H9 (cell line): Measurements from ENCODE around the gene EPHB3. TPM values are rescaled to one million over a fixed set of nuclear protein-coding genes. Genes with fewer than 3 reads are reported as not detected.

Experiments
- DNase-seq: peaks from one replicate; pipeline ENCODE4 v3.0.0-alpha.2; 2017
- H2AFZ ChIP-seq: one replicate; pipeline ENCODE4 v1.6.1; 2013; ENCODE audit warnings: mild to moderate bottlenecking, low read length, control low read depth, moderate library complexity
- H2AK5ac ChIP-seq: 2 replicates; pipeline ENCODE4 v1.6.1; 2013; ENCODE audit warnings: low read length, control low read depth, mixed read lengths; ENCODE audit not compliant: insufficient read length
- H2BK120ac ChIP-seq: one replicate; pipeline ENCODE4 v1.6.1; 2013; ENCODE audit warnings: low read depth, mild to moderate bottlenecking, low read length, control low read depth, inconsistent platforms; ENCODE audit not compliant: poor library complexity, severe bottlenecking
- H2BK12ac ChIP-seq: 2 replicates; pipeline ENCODE4 v1.6.1; 2013; ENCODE audit warnings: low read length, control low read depth, mixed read lengths, low read depth; ENCODE audit not compliant: insufficient read length
- H2BK15ac ChIP-seq: 2 replicates; pipeline ENCODE4 v1.6.1; 2013; ENCODE audit warnings: low read depth, low read length, control low read depth
- H2BK20ac ChIP-seq: one replicate; pipeline ENCODE4 v1.6.1; 2013; ENCODE audit warnings: low read depth, mild to moderate bottlenecking, low read length, control low read depth, inconsistent platforms; ENCODE audit not compliant: poor library complexity, severe bottlenecking
- H2BK5ac ChIP-seq: 2 replicates; pipeline ENCODE4 v1.6.1; 2013; ENCODE audit warnings: low read length, control low read depth, mixed read lengths; ENCODE audit not compliant: insufficient read length
- H3K14ac ChIP-seq: 2 replicates; pipeline ENCODE4 v1.6.1; 2013; ENCODE audit warnings: low read length, control low read depth; ENCODE audit not compliant: insufficient read depth
- H3K18ac ChIP-seq: 2 replicates; pipeline ENCODE4 v1.6.1; 2013; ENCODE audit warnings: low read depth, mild to moderate bottlenecking, mixed read lengths, low read length, control low read depth; ENCODE audit not compliant: insufficient read length
- H3K23ac ChIP-seq: 2 replicates; pipeline ENCODE4 v1.6.1; 2013; ENCODE audit warnings: low read length, control low read depth, mixed read lengths, low read depth; ENCODE audit not compliant: insufficient read length
- H3K23me2 ChIP-seq: 2 replicates; pipeline ENCODE4 v1.6.1; 2013; ENCODE audit warnings: low read depth, mild to moderate bottlenecking, mixed read lengths, low read length, control low read depth; ENCODE audit not compliant: insufficient read length, poor library complexity, severe bottlenecking
- H3K27ac ChIP-seq: 2 replicates; pipeline ENCODE4 v1.5.1; 2013; ENCODE audit warnings: low read length, control low read depth, mixed read lengths, low read depth; ENCODE audit not compliant: insufficient read length
- H3K27me3 ChIP-seq: 2 replicates; pipeline ENCODE4 v1.6.1; 2013; ENCODE audit warnings: low read length, control low read depth, inconsistent platforms; ENCODE audit not compliant: insufficient read depth
- H3K4ac ChIP-seq: 2 replicates; pipeline ENCODE4 v1.6.1; 2013; ENCODE audit warnings: low read depth, mild to moderate bottlenecking, control low read depth, inconsistent platforms, low read length, moderate library complexity
- H3K4me1 ChIP-seq: 2 replicates; pipeline ENCODE4 v1.6.1; 2013; ENCODE audit warnings: low read length, control low read depth, inconsistent platforms; ENCODE audit not compliant: insufficient read depth
- H3K4me2 ChIP-seq: 2 replicates; pipeline ENCODE4 v1.6.1; 2013; ENCODE audit warnings: low read length, control low read depth, mixed read lengths; ENCODE audit not compliant: insufficient read length, insufficient read depth
- H3K56ac ChIP-seq: 2 replicates; pipeline ENCODE4 v1.6.1; 2013; ENCODE audit warnings: low read depth, mild to moderate bottlenecking, mixed read lengths, low read length, control low read depth; ENCODE audit not compliant: insufficient read length
- H3K79me1 ChIP-seq: 2 replicates; pipeline ENCODE4 v1.6.1; 2013; ENCODE audit warnings: low read depth, mild to moderate bottlenecking, moderate library complexity, low read length, control low read depth, inconsistent platforms; ENCODE audit not compliant: insufficient read depth, poor library complexity, severe bottlenecking
- H3K79me2 ChIP-seq: 2 replicates; pipeline ENCODE4 v1.6.1; 2013; ENCODE audit warnings: low read length, control low read depth, inconsistent platforms; ENCODE audit not compliant: insufficient read depth
- H3K9ac ChIP-seq: 2 replicates; pipeline ENCODE4 v1.6.1; 2013; ENCODE audit warnings: low read length, control low read depth, mixed read lengths; ENCODE audit not compliant: insufficient read length; ENCODE audit errors: extremely low read depth
- H3K9me3 ChIP-seq: one replicate; pipeline ENCODE4 v1.6.1; 2013; ENCODE audit warnings: low read depth, low read length, inconsistent platforms; ENCODE audit not compliant: control insufficient read depth
- H3T11ph ChIP-seq: one replicate; pipeline ENCODE4 v1.6.1; 2013; ENCODE audit warnings: mild to moderate bottlenecking, low read length, control low read depth, inconsistent platforms
- H4K20me1 ChIP-seq: one replicate; pipeline ENCODE4 v1.6.1; 2013; ENCODE audit not compliant: control insufficient read depth, insufficient read length, insufficient read depth
- H4K5ac ChIP-seq: 2 replicates; pipeline ENCODE4 v1.6.1; 2013; ENCODE audit warnings: low read depth, mild to moderate bottlenecking, mixed read lengths, low read length, control low read depth; ENCODE audit not compliant: insufficient read length
- H4K8ac ChIP-seq: replicated peaks from 2 replicates; pipeline ENCODE4 v1.6.1; 2013; ENCODE audit warnings: low read length, control low read depth, mixed read lengths, low read depth; ENCODE audit not compliant: insufficient read length
- H4K91ac ChIP-seq: 2 replicates; pipeline ENCODE4 v1.6.1; 2013; ENCODE audit warnings: low read depth, mild to moderate bottlenecking, moderate library complexity, mixed read lengths, low read length, control low read depth; ENCODE audit not compliant: insufficient read length
- H3K27ac Mint-ChIP-seq, 3 experiments: 2 replicates in 2 of 3; 3 replicates in 1 of 3; pipeline ENCODE4 v1.8.0; 2020 to 2021; ENCODE audit warnings: mixed read lengths in 3 of 3, mild to moderate bottlenecking in 1 of 3, moderate library complexity in 1 of 3
- H3K27me3 Mint-ChIP-seq: 2 replicates; pipeline ENCODE4 v1.8.0; 2021; ENCODE audit warnings: low read depth, mild to moderate bottlenecking, moderate library complexity, mixed read lengths
- H3K36me3 Mint-ChIP-seq, 3 experiments: 2 replicates in 2 of 3; 3 replicates in 1 of 3; pipeline ENCODE4 v1.8.0; 2020 to 2021; ENCODE audit warnings: low read depth in 3 of 3, mixed read lengths in 3 of 3; ENCODE audit not compliant: insufficient read depth in 1 of 3
- H3K4me1 Mint-ChIP-seq, 2 experiments: 2 replicates each; pipeline ENCODE4 v1.8.0; 2020; ENCODE audit warnings: mixed read lengths in 2 of 2
- H3K4me3 Mint-ChIP-seq, 2 experiments: 2 replicates in 1 of 2; 3 replicates in 1 of 2; pipeline ENCODE4 v1.8.0; 2020 to 2021; ENCODE audit warnings: mild to moderate bottlenecking in 2 of 2, mixed read lengths in 2 of 2, moderate library complexity in 1 of 2
- H3K9me3 Mint-ChIP-seq, 2 experiments: 2 replicates in 1 of 2; 3 replicates in 1 of 2; pipeline ENCODE4 v1.8.0; 2020; ENCODE audit warnings: mild to moderate bottlenecking in 2 of 2, mixed read lengths in 2 of 2, moderate library complexity in 1 of 2
- CTCF ChIP-seq: fragments of 200-600 bp; sonication (generic); conservative IDR thresholded peaks from 3 replicates; pipeline ENCODE4 v1.8.0; 2021; ENCODE audit warnings: antibody characterized with exemption, mild to moderate bottlenecking
- WGBS: extraction: QIAGEN DNeasy Blood & Tissue Kit; methylation state at CpG from one replicate; pipeline ENCODE4 v1.1.7; 2013; ENCODE audit warnings: missing lambda C conversion rate, low lambda C conversion rate, mixed read lengths; ENCODE audit not compliant: insufficient read length; ENCODE audit errors: extremely low coverage; 5-methylcytosine and 5-hydroxymethylcytosine counted together
- total RNA-seq: library from RNA; stranded (reverse); gene quantifications from 2 replicates; pipeline ENCODE4 v1.2.1, GENCODE V29; 2021

Gene EPHB3
- total RNA-seq, 1 experiment from 2014 or later, result 1.0 TPM

GRCh38 chr3:184610245-184610871 lies 48.8 kb downstream of the EPHB3 start:
- Histone ChIP-seq H3K56ac (no peak overlapping the region), H3T11ph (no peak overlapping the region), H4K5ac (no peak overlapping the region), H2BK5ac (no peak overlapping the region), H4K20me1 (no peaks in the 10 kb centered on the region), H4K91ac (no peak overlapping the region), H3K4me1 (no peaks in the 10 kb centered on the region), H3K27me3 (peaks cover 14% of the 10 kb centered on the region; the same call in 1 of the 2 replicates), H2AK5ac (no peak overlapping the region), H2BK20ac (no peak overlapping the region), H4K8ac (no peak overlapping the region), H3K23ac (no peak overlapping the region), H3K27ac (no peak overlapping the region), H2BK12ac (no peak overlapping the region), H2AFZ (no peak overlapping the region), H2BK120ac (no peak overlapping the region), H3K4me2 (no peak overlapping the region), H3K9me3 (no peaks in the 10 kb centered on the region), H3K9ac (no peak overlapping the region), H3K23me2 (no peaks in the 10 kb centered on the region), H3K14ac (no peak overlapping the region; the same call in 1 of the 2 replicates), H2BK15ac (no peak overlapping the region), H3K79me2 (no peaks in the 10 kb centered on the region), H3K4ac (no peak overlapping the region), H3K79me1 (no peaks in the 10 kb centered on the region), H3K18ac (no peak overlapping the region)
- Mint-ChIP-seq H3K9me3 (no peaks in the 10 kb centered on the region), H3K36me3 (no peaks in the 10 kb centered on the region; a peak in 1 of 7 replicates), H3K27ac (no peak overlapping the region), H3K27me3 (peaks cover 93% of the 10 kb centered on the region), H3K4me3 (no peak overlapping the region), H3K4me1 (peaks cover 8 to 14% of the 10 kb centered on the region in 2 experiments)
- no peak for DNase-seq
- WGBS, result no CpG with 5 or more reads among the region's 6 CpGs
- no peak for TF ChIP-seq CTCF
